AG10803 (cell line): ENCODE results near the gene RPS16.
"Not testable (repeated sequence)": the region's sequence is repeated elsewhere in the genome, so short reads cannot be mapped to it uniquely, and the experiment has no call there.

Experiments
- DNase-seq: peaks from one replicate; pipeline ENCODE4 v3.0.0; 2010; ENCODE audit warnings: low read depth
- H3K4me3 ChIP-seq: 2 replicates; pipeline ENCODE4 v1.5.1; 2011; ENCODE audit warnings: mild to moderate bottlenecking, low read length, control low read depth
- TF ChIP-seq, protein P1 (sequence below): conservative IDR thresholded peaks from 2 replicates; pipeline ENCODE4 v1.5.1; 2011; ENCODE audit warnings: mild to moderate bottlenecking, low read length, control low read depth, inconsistent platforms

Gene RPS16

DNA sequence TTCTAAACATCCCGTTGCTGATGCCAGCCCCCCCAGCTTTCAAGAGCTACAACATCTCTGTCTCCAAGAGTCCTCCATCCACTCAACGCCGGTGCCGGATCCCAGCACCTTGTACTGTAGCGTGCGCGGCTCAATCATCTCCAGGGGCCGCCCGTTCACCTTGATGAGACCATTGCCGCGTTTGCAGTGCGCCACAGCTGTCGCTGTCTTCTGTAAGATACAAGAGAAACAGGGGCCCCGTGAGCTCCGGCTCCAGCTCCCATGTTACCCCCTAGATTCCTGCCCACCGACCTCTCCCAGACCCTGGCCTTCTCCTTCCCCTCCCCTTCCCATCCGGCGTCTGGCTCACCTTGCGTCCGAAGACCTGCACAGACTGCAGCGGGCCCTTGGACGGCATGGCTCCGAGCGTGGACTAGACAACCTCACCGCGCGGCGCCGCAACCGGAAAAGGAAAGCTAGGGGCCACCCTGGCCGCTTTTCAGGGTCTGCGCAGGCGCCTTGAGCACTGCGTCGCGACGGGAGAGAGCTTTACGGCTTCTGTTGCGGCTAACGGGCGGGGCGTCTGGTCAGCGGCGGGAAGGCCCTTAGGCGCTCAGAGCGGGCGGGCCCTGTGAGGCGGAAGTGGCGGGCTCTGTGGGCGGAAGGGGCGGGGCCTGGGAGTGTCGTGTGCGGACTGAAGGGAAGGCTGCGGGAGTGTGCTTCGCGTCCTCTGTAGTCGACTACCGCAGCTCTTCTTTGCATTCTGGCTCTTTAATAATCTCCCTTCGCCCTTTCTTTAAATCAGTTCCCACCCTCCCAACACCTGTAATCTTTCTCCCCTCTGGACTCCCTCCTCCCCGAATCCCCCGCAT is at the start of gene RPS16:
Gene RPS16, minus strand, starts transcription at position 451 of the 851 bp plus-strand sequence. Its CDS starts 54 bp downstream, at position 397.
- TF ChIP-seq, protein P1, sequence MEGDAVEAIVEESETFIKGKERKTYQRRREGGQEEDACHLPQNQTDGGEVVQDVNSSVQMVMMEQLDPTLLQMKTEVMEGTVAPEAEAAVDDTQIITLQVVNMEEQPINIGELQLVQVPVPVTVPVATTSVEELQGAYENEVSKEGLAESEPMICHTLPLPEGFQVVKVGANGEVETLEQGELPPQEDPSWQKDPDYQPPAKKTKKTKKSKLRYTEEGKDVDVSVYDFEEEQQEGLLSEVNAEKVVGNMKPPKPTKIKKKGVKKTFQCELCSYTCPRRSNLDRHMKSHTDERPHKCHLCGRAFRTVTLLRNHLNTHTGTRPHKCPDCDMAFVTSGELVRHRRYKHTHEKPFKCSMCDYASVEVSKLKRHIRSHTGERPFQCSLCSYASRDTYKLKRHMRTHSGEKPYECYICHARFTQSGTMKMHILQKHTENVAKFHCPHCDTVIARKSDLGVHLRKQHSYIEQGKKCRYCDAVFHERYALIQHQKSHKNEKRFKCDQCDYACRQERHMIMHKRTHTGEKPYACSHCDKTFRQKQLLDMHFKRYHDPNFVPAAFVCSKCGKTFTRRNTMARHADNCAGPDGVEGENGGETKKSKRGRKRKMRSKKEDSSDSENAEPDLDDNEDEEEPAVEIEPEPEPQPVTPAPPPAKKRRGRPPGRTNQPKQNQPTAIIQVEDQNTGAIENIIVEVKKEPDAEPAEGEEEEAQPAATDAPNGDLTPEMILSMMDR: no peak
- H3K4me3 ChIP-seq: peak within 1 kb of the TSS; percentile 99
- DNase-seq: peak; percentile 97

GRCh38 chr19:39483141-39483540 is 47.4 kb upstream of the RPS16 start:
- DNase-seq: no peak
- TF ChIP-seq, protein P1: no peak
- no peak overlapping the region for H3K4me3 ChIP-seq

- TF ChIP-seq, protein P1: no peak
- no peak for DNase-seq
- peak overlapping the region; percentile 99 for H3K4me3 ChIP-seq
These were observed 45.9 kb upstream of the RPS16 start for GRCh38 chr19:39481676-39482075.

DNA sequence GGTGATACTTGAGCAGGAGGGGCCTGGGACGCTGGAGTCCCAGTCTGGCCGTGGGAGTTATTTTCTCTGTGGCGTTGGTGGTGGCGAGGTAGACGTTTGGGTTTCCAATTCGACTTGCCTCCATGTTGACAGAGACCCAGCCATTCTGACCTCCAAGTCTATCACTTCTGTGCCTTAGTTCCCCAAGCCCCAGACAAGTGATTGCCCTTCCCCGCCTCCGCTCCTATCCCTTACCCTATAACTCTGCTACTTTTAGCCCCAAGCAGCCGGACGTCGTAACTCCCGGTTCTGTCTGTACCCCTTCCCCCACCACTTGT is 45.4 kb upstream of the RPS16 start:
- H3K4me3 ChIP-seq: peak overlapping the region; percentile 99
- TF ChIP-seq, protein P1: no peak
- no peak for DNase-seq

GRCh38 chr19:39480337-39481228 is 44.8 kb upstream of the RPS16 start, which contains the start of gene TIMM50:
Gene TIMM50, plus strand, starts transcription at chr19:39480838. Its CDS starts 16 bp downstream, at chr19:39480854.
- TF ChIP-seq, protein P1: no peak
- DNase-seq: peak; percentile 89
- H3K4me3 ChIP-seq: peak within 1 kb of the TSS; percentile 99

DNA sequence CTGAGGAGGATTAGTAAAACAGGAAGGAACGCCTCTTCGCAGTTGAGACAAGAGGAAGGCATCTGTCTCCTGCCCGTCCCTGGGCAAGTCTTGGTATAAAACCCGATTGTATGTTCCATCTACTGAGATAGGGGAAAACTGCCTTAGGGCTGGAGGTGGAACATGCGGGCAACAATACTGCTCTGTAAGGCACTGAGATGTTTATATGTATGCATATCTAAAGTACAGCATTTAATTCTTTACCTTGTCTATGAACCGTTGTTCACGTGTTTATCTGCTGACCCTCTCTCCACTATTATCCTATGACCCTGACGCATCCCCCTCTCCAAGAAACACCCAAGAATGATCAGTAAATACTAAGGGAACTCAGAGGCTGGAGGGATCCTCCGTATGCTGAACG is 44.2 kb upstream of the RPS16 start:
- TF ChIP-seq, protein P1: no peak
- no peak overlapping the region for H3K4me3 ChIP-seq
- no peak for DNase-seq

DNA sequence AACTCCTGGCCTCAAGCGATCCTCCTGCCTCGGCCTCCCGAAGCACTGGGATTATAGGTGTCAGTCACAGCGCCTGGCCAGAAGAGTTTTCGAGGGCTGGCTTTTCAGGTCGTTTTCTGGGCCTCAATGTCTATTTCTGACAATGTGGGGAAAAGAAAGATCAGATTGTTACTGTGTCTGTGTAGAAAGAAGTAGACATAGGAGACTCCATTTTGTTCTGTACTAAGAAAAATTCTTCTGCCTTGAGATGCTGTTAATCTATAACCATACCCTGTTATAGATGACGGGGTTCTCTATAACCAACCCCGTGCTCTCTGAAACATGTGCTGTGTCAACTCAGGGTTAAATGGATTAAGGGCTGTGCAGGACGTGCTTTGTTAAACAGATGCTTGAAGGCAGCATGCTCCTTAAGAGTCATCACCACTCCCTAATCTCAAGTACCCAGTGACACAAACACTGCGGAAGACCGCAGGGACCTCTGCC is 43.6 kb upstream of the RPS16 start:
- not testable (repeated sequence) for DNase-seq, H3K4me3 ChIP-seq
